Activated naive CD4-positive, alpha-beta T cell treated with anti-CD3 and anti-CD28 coated beads, Interleukin-2, amount 50 U/mL, for 24 hours (primary cell): Measurements from ENCODE around the gene UPK2.
"Not testable (repeated sequence)": the region's sequence is repeated elsewhere in the genome, so short reads cannot be mapped to it uniquely, and the experiment has no call there.

Source experiments
- H3K27ac Mint-ChIP-seq: one replicate; pipeline ENCODE4 v1.8.0; 2021; ENCODE audit warnings: mild to moderate bottlenecking, mixed read lengths
- H3K27me3 Mint-ChIP-seq: one replicate; pipeline ENCODE4 v1.8.0; 2021; ENCODE audit warnings: mixed read lengths
- H3K36me3 Mint-ChIP-seq: one replicate; pipeline ENCODE4 v1.8.0; 2021; ENCODE audit warnings: mixed read lengths
- H3K4me1 Mint-ChIP-seq: one replicate; pipeline ENCODE4 v1.8.0; 2021; ENCODE audit warnings: mixed read lengths
- H3K4me3 Mint-ChIP-seq: one replicate; pipeline ENCODE4 v1.8.0; 2021; ENCODE audit warnings: mild to moderate bottlenecking, mixed read lengths
- H3K9me3 Mint-ChIP-seq: one replicate; pipeline ENCODE4 v1.8.0; 2021; ENCODE audit warnings: mixed read lengths

UPK2 gene

DNA sequence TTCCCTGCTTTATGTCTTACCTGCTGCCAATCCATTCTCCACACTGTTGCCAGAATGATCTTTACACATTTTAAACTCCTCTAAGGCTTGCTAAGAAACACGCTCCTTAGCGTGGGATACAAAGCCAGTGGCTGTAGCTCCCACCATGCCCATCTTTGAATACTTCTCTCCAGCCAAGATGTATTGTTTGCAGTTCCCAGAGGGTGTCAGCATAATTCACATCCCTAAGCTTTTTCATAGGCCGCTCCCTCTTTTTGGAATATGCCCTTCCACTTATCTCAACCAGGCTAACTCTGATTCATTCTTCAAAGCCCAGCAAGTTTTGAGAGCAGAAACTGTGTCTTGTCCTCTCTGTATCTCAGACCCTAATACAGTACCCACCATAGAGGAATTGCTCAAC is 8.1 kb upstream of the UPK2 start:
- Mint-ChIP-seq H3K27ac (no peak overlapping the region), H3K36me3 (no peaks in the 10 kb centered on the region), H3K27me3 (no peaks in the 10 kb centered on the region), H3K9me3 (no peaks in the 10 kb centered on the region), H3K4me1 (peaks cover 19% of the 10 kb centered on the region), H3K4me3 (no peak overlapping the region)

DNA sequence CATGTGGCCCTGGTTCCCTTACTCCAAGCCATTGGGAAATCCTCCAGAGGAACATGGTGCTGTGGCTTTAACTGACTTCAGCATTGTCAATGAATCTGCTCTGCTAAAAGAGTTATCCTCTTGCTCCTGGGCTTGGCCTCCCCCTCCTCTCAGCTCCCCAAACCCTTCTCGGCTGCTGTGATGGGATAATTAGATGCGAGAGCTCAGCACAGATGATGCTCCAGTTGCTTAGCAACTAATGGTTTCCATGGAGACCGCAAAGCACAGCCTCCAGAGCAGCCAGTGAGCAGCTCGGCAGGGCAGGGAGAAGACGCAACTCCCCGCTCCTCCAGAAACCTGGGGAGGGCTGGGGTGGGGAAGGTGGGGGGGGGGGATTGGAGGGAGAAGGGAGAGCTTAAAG is 2.8 kb upstream of the UPK2 start:
- H3K4me3 Mint-ChIP-seq: no peak overlapping the region
- no peaks in the 10 kb centered on the region for H3K9me3 Mint-ChIP-seq
- no peaks in the 10 kb centered on the region for H3K27me3 Mint-ChIP-seq
- H3K27ac Mint-ChIP-seq: no peak overlapping the region
- H3K4me1 Mint-ChIP-seq: peaks cover 5% of the 10 kb centered on the region
- H3K36me3 Mint-ChIP-seq: no peaks in the 10 kb centered on the region

- H3K27ac Mint-ChIP-seq, H3K27me3 Mint-ChIP-seq, H3K4me3 Mint-ChIP-seq, H3K36me3 Mint-ChIP-seq, H3K4me1 Mint-ChIP-seq, H3K9me3 Mint-ChIP-seq: not testable (repeated sequence)
Observed at GRCh38 chr11:118953976-118954375, 2.1 kb upstream of the UPK2 start.

- Mint-ChIP-seq H3K27me3 (no peaks in the 10 kb centered on the region), H3K4me3 (no peak overlapping the region), H3K9me3 (no peaks in the 10 kb centered on the region), H3K36me3 (no peaks in the 10 kb centered on the region), H3K4me1 (peaks cover 5% of the 10 kb centered on the region), H3K27ac (peak overlapping the region; percentile 43)
Observed at GRCh38 chr11:118956847-118957469, 860 bp downstream of the UPK2 start.

GRCh38 chr11:118957549-118957948 is 1.5 kb downstream of the UPK2 start:
- Mint-ChIP-seq H3K4me1 (peaks cover 5% of the 10 kb centered on the region), H3K9me3 (no peaks in the 10 kb centered on the region), H3K27ac (no peak overlapping the region), H3K36me3 (no peaks in the 10 kb centered on the region), H3K4me3 (no peak overlapping the region), H3K27me3 (no peaks in the 10 kb centered on the region)

GRCh38 chr11:118957968-118958367 is 1.9 kb downstream of the UPK2 start:
- Mint-ChIP-seq H3K4me1 (peaks cover 5% of the 10 kb centered on the region), H3K36me3 (no peaks in the 10 kb centered on the region), H3K4me3 (no peak overlapping the region), H3K9me3 (no peaks in the 10 kb centered on the region), H3K27me3 (no peaks in the 10 kb centered on the region), H3K27ac (no peak overlapping the region)

DNA sequence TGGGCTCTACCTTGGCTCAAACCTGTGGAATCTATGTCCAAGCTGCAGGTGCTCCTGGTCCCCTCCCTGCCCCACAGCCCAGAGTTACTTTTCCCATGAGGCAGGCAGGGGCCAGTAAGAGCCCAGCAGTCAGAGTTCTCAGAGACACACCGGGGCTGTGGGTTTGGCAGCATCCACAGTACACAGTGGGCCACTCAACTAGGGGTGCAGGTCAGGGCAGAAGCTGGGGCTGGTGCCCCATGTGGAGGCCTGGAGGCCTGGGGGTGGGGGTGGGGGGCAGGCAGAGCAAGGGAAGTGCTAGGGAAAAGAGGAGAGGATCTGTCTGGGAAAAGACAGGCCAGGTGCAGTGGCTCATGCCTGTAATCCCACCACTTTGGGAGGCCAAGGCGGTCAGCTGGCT is 2.5 kb downstream of the UPK2 start:
- Mint-ChIP-seq H3K4me3 (no peak overlapping the region), H3K4me1 (peaks cover 5% of the 10 kb centered on the region), H3K27me3 (no peaks in the 10 kb centered on the region), H3K9me3 (no peaks in the 10 kb centered on the region), H3K36me3 (no peaks in the 10 kb centered on the region), H3K27ac (no peak overlapping the region)

DNA sequence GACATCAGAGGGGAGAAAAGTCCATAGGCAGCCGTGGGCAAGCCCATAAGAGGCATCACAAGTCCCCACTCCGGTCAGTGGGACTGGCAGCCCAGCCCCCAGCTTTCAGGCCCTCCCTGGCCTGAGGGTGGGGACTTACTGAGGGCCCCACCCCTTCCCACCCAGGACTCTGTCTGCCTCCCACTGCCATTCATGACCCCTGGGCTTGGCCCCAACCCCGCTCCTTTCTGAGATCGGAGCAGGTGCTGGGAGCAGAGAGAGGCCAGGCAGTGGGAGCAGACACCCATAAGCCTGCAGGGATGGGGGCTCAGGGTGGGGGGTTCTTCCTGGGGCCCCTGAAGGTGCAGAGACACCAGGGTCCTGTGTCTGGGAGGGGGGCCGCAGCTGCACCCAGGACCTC is 5.1 kb downstream of the UPK2 start:
- H3K9me3 Mint-ChIP-seq: no peaks in the 10 kb centered on the region
- no peaks in the 10 kb centered on the region for H3K27me3 Mint-ChIP-seq
- no peak overlapping the region for H3K4me3 Mint-ChIP-seq
- no peak overlapping the region for H3K27ac Mint-ChIP-seq
- no peaks in the 10 kb centered on the region for H3K36me3 Mint-ChIP-seq
- H3K4me1 Mint-ChIP-seq: peaks cover 5% of the 10 kb centered on the region

GRCh38 chr11:118961591-118961990 is 5.5 kb downstream of the UPK2 start:
- Mint-ChIP-seq H3K4me1 (peaks cover 2% of the 10 kb centered on the region), H3K27me3 (no peaks in the 10 kb centered on the region), H3K36me3 (no peaks in the 10 kb centered on the region), H3K9me3 (no peaks in the 10 kb centered on the region), H3K27ac (no peak overlapping the region), H3K4me3 (no peak overlapping the region)

- H3K27me3 Mint-ChIP-seq, H3K4me3 Mint-ChIP-seq, H3K4me1 Mint-ChIP-seq, H3K36me3 Mint-ChIP-seq, H3K9me3 Mint-ChIP-seq, H3K27ac Mint-ChIP-seq: not testable (repeated sequence)
Observed at GRCh38 chr11:118969508-118969907, 13.4 kb downstream of the UPK2 start.

- Mint-ChIP-seq H3K27ac (no peak within 1 kb of the TSS), H3K27me3 (peaks cover 3% of the 10 kb centered on the region), H3K4me3 (no peak within 1 kb of the TSS), H3K36me3 (no peaks in the 10 kb centered on the region), H3K4me1 (no peaks in the 10 kb centered on the region), H3K9me3 (no peaks in the 10 kb centered on the region)
Observed at GRCh38 chr11:118971646-118972045, 15.5 kb downstream of the UPK2 start, which contains the start of gene FOXR1. Gene FOXR1 (plus strand): TSS chr11:118971761. CDS start chr11:118971932, 171 bp downstream.

DNA sequence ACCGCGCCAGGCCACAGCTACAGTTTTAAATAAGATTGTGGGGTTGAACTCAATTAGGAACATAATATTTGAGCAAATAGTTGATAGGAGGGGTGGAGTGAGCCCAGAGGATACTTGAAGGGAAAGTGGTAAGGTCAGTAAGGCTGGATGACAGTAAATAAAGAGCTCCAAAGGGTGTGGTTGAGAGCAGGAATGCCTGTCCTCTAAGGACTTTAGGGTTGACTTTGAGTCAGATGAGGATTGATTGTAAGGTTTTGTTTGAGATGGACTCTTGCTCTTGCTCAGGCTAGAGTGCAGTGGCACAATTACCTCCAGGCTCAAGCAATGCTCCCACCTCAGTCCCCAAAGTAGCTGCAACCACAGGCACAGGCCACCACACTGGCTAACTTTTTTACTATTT is 17.9 kb downstream of the UPK2 start:
- Mint-ChIP-seq H3K36me3 (no peaks in the 10 kb centered on the region), H3K9me3 (no peaks in the 10 kb centered on the region), H3K4me1 (no peaks in the 10 kb centered on the region), H3K27me3 (peaks cover 3% of the 10 kb centered on the region), H3K4me3 (no peak overlapping the region), H3K27ac (no peak overlapping the region)

- Mint-ChIP-seq H3K27ac (no peak overlapping the region), H3K4me3 (no peak overlapping the region), H3K36me3 (no peaks in the 10 kb centered on the region), H3K9me3 (no peaks in the 10 kb centered on the region), H3K27me3 (peaks cover 1% of the 10 kb centered on the region), H3K4me1 (no peaks in the 10 kb centered on the region)
Observed at GRCh38 chr11:118975771-118976709, 19.9 kb downstream of the UPK2 start.

- no peaks in the 10 kb centered on the region for H3K9me3 Mint-ChIP-seq
- no peaks in the 10 kb centered on the region for H3K4me1 Mint-ChIP-seq
- no peak overlapping the region for H3K27ac Mint-ChIP-seq
- H3K4me3 Mint-ChIP-seq: no peak overlapping the region
- no peaks in the 10 kb centered on the region for H3K36me3 Mint-ChIP-seq
- no peaks in the 10 kb centered on the region for H3K27me3 Mint-ChIP-seq
Observed at GRCh38 chr11:118979434-118979833, 23.3 kb downstream of the UPK2 start.

- H3K4me1 Mint-ChIP-seq: no peaks in the 10 kb centered on the region
- no peaks in the 10 kb centered on the region for H3K27me3 Mint-ChIP-seq
- no peak overlapping the region for H3K4me3 Mint-ChIP-seq
- H3K27ac Mint-ChIP-seq: no peak overlapping the region
- H3K9me3 Mint-ChIP-seq: no peaks in the 10 kb centered on the region
- H3K36me3 Mint-ChIP-seq: no peaks in the 10 kb centered on the region
Observed at GRCh38 chr11:118980191-118980881, 24.2 kb downstream of the UPK2 start.

- not testable (repeated sequence) for H3K27ac Mint-ChIP-seq, H3K27me3 Mint-ChIP-seq
Observed at GRCh38 chr11:118984337-118984736, 28.2 kb downstream of the UPK2 start.

More at GRCh38 chr11:118984337-118984736, 28.2 kb downstream of the UPK2 start:
- not testable (repeated sequence) for H3K36me3 Mint-ChIP-seq, H3K4me3 Mint-ChIP-seq, H3K9me3 Mint-ChIP-seq, H3K4me1 Mint-ChIP-seq
